GM19238 (cell line): ENCODE data around the gene OR4C15.

Experiments used
- DNase-seq: peaks from one replicate; pipeline ENCODE4 v3.0.0; 2011; ENCODE audit warnings: low spot score; ENCODE audit not compliant: insufficient read length

Gene OR4C15

GRCh38 chr11:55554169-55554568, at the start of gene OR4C15:
OR4C15 (plus strand) TSS chr11:55554469; CDS start chr11:55554469, 0 bp downstream.
- no peak for DNase-seq

GRCh38 chr11:55571828-55572227, 17.6 kb downstream of the OR4C15 start, which contains the start of gene OR4C16:
OR4C16 (plus strand) TSS chr11:55572128; CDS start chr11:55572128, 0 bp downstream.
- no peak for DNase-seq

GRCh38 chr11:55572548-55572947, 18.3 kb downstream of the OR4C15 start:
- no peak for DNase-seq
